OCI-LY1 (cell line): Measurements from ENCODE around the gene C3orf33.

Experiments used
- H2AFZ ChIP-seq: fragments of 200-600 bp; sonication (generic), shearing (Covaris generic); 2 replicates; pipeline ENCODE4 v1.6.0; 2014; ENCODE audit warnings: antibody characterized with exemption, mild to moderate bottlenecking, low read length
- H3F3A ChIP-seq: fragments of 200-600 bp; sonication (generic), shearing (Covaris generic); 2 replicates; pipeline ENCODE4 v1.6.0; 2014; ENCODE audit warnings: mild to moderate bottlenecking, antibody characterized with exemption, low read length, moderate library complexity; ENCODE audit not compliant: insufficient read depth
- H3K27ac ChIP-seq: fragments of 200-600 bp; sonication (generic); 2 replicates; pipeline ENCODE4 v1.5.1; 2014; ENCODE audit warnings: low read length, mixed run types, mild to moderate bottlenecking, low read depth; ENCODE audit not compliant: poor library complexity, severe bottlenecking
- H3K27me3 ChIP-seq: fragments of 200-600 bp; sonication (generic); 2 replicates; pipeline ENCODE4 v1.6.0; 2014; ENCODE audit warnings: antibody characterized with exemption, mild to moderate bottlenecking, low read length, moderate library complexity; ENCODE audit not compliant: insufficient read depth
- H3K36me3 ChIP-seq: fragments of 200-600 bp; sonication (generic); 2 replicates; pipeline ENCODE4 v1.6.1; 2014; ENCODE audit warnings: mild to moderate bottlenecking, antibody characterized with exemption, low read length, moderate library complexity, mixed read lengths; ENCODE audit not compliant: insufficient read depth
- H3K4me1 ChIP-seq: fragments of 200-600 bp; sonication (generic); 2 replicates; pipeline ENCODE4 v1.5.1; 2014; ENCODE audit warnings: mild to moderate bottlenecking, low read length, moderate library complexity; ENCODE audit not compliant: insufficient read depth, severe bottlenecking
- H3K4me2 ChIP-seq: fragments of 200-600 bp; sonication (generic), shearing (Covaris generic); 2 replicates; pipeline ENCODE4 v1.6.1; 2014; ENCODE audit warnings: low read length
- H3K4me3 ChIP-seq: fragments of 200-600 bp; sonication (generic); 2 replicates; pipeline ENCODE4 v1.5.1; 2014; ENCODE audit warnings: low read length, low read depth, mild to moderate bottlenecking, mixed read lengths; ENCODE audit not compliant: poor library complexity, severe bottlenecking
- H3K79me2 ChIP-seq: fragments of 200-600 bp; shearing (Covaris generic); 2 replicates; pipeline ENCODE4 v1.6.1; 2016; ENCODE audit warnings: mixed run types, low read length, mixed read lengths; ENCODE audit not compliant: insufficient read depth
- H3K9ac ChIP-seq: fragments of 200-600 bp; sonication (generic), shearing (Covaris generic); 2 replicates; pipeline ENCODE4 v1.6.1; 2014; ENCODE audit warnings: mild to moderate bottlenecking, low read length, mixed read lengths
- H3K9me2 ChIP-seq: fragments of 200-600 bp; sonication (generic), shearing (Covaris generic); 2 replicates; pipeline ENCODE4 v1.6.1; 2014; ENCODE audit warnings: low read depth, mild to moderate bottlenecking, low read length, mixed read lengths
- H3K9me3 ChIP-seq: fragments of 200-600 bp; shearing (Covaris generic); 2 replicates; pipeline ENCODE4 v1.6.1; 2014; ENCODE audit warnings: low read length, mixed read lengths
- H4K20me1 ChIP-seq: fragments of 200-600 bp; sonication (generic), shearing (Covaris generic); 2 replicates; pipeline ENCODE4 v1.6.0; 2016; ENCODE audit warnings: mild to moderate bottlenecking, low read length; ENCODE audit not compliant: insufficient read depth
- EZH2 ChIP-seq: fragments of 200-600 bp; sonication (generic), shearing (Covaris generic); IDR thresholded peaks from 2 replicates; pipeline ENCODE4 v1.8.0; 2017; ENCODE audit warnings: borderline replicate concordance, mixed run types, mild to moderate bottlenecking, antibody characterized with exemption, low read length, moderate library complexity, mixed read lengths
- TF ChIP-seq, protein P1 (sequence below): fragments of 200-600 bp; sonication (generic), shearing (Covaris generic); IDR thresholded peaks from 2 replicates; pipeline ENCODE4 v1.5.1; 2017; ENCODE audit warnings: mild to moderate bottlenecking, antibody characterized with exemption, low read length, moderate library complexity, mixed read lengths

Gene C3orf33

DNA sequence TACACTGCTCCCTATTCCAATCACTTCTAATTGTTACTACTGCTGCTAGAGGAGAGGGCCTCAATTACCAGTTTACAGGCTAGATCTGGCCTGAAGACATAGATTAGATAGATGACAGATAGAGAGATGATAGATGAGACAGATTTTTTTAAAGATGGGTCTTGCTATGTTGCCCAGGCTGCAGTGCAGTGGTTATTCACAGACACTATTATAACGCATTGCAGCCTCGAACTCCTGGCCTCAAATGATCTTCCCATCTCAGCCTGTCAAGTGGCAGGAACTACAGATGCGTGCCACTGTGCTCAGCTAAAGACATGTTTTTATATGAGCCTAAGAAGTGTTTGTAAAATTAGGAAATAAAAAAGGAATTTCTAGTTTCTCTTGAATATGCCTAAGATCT, 41.9 kb upstream of the C3orf33 start:
- H3K9me2 ChIP-seq, result no peaks in the 10 kb centered on the region
- peaks cover 38% of the 10 kb centered on the region for H3K4me1 ChIP-seq
- H3K9ac ChIP-seq, result no peak overlapping the region
- H3K27ac ChIP-seq, result no peak overlapping the region
- no peak overlapping the region for H2AFZ ChIP-seq
- H3F3A ChIP-seq, result no peaks in the 10 kb centered on the region
- H3K4me3 ChIP-seq, result no peak overlapping the region
- TF ChIP-seq, protein P1, sequence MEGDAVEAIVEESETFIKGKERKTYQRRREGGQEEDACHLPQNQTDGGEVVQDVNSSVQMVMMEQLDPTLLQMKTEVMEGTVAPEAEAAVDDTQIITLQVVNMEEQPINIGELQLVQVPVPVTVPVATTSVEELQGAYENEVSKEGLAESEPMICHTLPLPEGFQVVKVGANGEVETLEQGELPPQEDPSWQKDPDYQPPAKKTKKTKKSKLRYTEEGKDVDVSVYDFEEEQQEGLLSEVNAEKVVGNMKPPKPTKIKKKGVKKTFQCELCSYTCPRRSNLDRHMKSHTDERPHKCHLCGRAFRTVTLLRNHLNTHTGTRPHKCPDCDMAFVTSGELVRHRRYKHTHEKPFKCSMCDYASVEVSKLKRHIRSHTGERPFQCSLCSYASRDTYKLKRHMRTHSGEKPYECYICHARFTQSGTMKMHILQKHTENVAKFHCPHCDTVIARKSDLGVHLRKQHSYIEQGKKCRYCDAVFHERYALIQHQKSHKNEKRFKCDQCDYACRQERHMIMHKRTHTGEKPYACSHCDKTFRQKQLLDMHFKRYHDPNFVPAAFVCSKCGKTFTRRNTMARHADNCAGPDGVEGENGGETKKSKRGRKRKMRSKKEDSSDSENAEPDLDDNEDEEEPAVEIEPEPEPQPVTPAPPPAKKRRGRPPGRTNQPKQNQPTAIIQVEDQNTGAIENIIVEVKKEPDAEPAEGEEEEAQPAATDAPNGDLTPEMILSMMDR, result no peak
- no peak for TF ChIP-seq EZH2
- H3K79me2 ChIP-seq, result peaks cover 53% of the 10 kb centered on the region
- H3K27me3 ChIP-seq, result no peaks in the 10 kb centered on the region
- no peaks in the 10 kb centered on the region for H3K9me3 ChIP-seq
- no peak overlapping the region; the same call in 1 of the 2 replicates for H3K4me2 ChIP-seq
- H3K36me3 ChIP-seq, result peaks cover 16% of the 10 kb centered on the region; the same call in 1 of the 2 replicates
- H4K20me1 ChIP-seq, result no peaks in the 10 kb centered on the region

DNA sequence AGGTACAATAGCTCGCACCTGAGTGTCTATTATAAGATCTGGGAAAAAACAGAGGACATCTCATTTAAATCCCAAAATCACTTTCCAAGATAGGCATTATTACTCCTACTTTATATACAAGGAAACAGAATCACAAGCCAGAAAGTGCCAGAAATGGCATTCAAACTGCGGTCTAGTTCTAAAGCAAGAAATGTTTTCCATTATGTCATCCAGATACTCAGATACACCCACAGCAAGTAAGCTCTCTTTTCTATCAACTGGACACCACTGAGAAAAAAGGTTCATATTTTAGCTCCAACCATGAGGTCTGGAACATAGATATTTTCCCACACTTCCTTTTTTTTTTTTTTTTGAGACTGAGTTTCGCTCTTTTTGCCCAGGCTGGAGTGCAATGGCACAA, 40.0 kb upstream of the C3orf33 start:
- H3K4me2 ChIP-seq, result peak overlapping the region; percentile 12; the same call in 1 of the 2 replicates
- no peak overlapping the region for H3K4me3 ChIP-seq
- TF ChIP-seq, protein P1, result no peak
- no peak for TF ChIP-seq EZH2
- H3K27me3 ChIP-seq, result no peaks in the 10 kb centered on the region
- no peak overlapping the region for H3K9ac ChIP-seq
- no peak overlapping the region for H3K27ac ChIP-seq
- H3F3A ChIP-seq, result no peaks in the 10 kb centered on the region
- no peak overlapping the region for H2AFZ ChIP-seq
- peaks cover 22% of the 10 kb centered on the region for H3K4me1 ChIP-seq
- H3K36me3 ChIP-seq, result peaks cover 11% of the 10 kb centered on the region; the same call in 1 of the 2 replicates
- no peaks in the 10 kb centered on the region for H3K9me3 ChIP-seq
- H3K9me2 ChIP-seq, result no peaks in the 10 kb centered on the region
- no peaks in the 10 kb centered on the region for H4K20me1 ChIP-seq
- H3K79me2 ChIP-seq, result peaks cover 37% of the 10 kb centered on the region

DNA sequence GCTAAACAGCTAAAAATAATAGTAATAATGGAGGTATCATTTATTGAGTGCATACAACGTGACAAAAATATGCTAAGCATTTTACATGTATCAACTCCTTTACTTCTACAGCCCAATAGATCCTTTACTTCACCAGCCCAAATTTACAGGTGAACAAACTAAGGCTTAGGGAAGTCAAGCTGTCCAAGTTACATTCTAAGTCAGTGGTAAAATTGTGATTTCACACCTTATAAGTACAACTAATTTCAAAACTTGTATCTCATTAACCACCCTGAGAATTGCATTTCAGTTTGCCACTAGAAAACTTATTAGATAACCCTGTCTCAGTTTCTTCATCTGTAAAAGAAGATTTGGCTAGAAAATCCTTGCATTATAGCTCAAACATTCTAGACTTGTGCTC, 37.5 kb upstream of the C3orf33 start:
- no peak overlapping the region for H3K4me2 ChIP-seq
- no peak overlapping the region for H3K4me3 ChIP-seq
- peaks cover 7% of the 10 kb centered on the region; the same call in 1 of the 2 replicates for H3K36me3 ChIP-seq
- no peaks in the 10 kb centered on the region for H3K9me2 ChIP-seq
- TF ChIP-seq, protein P1, result no peak
- TF ChIP-seq EZH2, result no peak
- H4K20me1 ChIP-seq, result no peaks in the 10 kb centered on the region
- no peak overlapping the region for H3K9ac ChIP-seq
- peaks cover 31% of the 10 kb centered on the region; the same call in 1 of the 2 replicates for H3K79me2 ChIP-seq
- no peaks in the 10 kb centered on the region for H3K27me3 ChIP-seq
- no peak overlapping the region for H3K27ac ChIP-seq
- H2AFZ ChIP-seq, result no peak overlapping the region
- H3F3A ChIP-seq, result no peaks in the 10 kb centered on the region
- H3K9me3 ChIP-seq, result no peaks in the 10 kb centered on the region
- H3K4me1 ChIP-seq, result peaks cover 10% of the 10 kb centered on the region
